Measurements from ENCODE around the gene RASA2. TPM values are rescaled to one million over a fixed set of nuclear protein-coding genes. Genes with fewer than 3 reads are reported as not detected.

Gene RASA2
- total and polyA plus RNA-seq, 12 donors, result 1.4 to 7.7 (median 5.1) TPM

DNA sequence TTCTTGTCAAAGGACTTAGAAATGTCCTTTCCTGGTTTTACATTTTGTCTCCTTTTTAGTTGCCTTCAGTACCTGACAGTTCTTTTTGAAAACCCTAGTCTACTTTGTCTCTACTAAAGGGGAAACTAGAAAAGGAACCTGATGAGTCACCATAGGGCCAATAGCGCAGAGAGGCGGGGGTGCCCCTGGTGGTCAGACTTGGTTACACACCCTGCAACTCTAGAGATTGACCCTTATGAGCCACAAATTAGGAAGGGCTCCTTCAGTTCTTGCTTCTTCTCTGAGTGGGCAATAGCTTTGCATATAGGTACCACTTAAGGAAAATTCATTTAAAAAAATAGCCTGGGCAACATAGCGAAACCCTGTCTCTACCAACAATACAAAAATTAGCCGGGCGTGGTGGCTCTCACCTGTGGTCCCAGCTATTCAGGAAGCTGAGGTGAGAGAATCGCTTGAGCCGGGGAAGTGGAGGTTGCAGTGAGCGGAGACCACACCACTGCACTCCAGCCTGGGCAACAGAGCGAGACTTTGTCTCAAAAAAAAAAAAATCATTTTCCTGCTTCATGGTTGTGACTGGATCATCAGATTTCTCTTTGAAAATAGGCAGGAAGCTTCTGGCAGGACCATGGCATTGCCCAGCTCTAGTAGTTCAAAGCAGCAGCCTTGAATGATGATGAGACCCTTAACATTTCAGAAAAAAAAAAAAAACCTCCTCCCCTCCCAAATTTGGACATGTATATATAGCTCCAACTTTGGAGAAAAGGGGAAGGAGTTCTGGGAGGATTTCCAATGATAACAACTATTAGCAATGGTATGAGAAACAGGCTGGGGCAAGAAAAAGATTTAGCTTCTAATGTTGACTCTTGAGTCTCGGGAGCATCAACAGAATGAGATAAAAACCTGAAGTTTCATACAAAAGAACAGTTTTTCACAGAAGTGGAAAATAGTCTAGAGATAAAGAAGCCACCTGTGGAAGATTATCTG lies 45.2 kb upstream of the RASA2 start:
- no peaks in the 10 kb centered on the region for H3K9me3 ChIP-seq
- intact Hi-C loops (cut with DNase I), result loop anchor here in 6 of 10 donors (1.0 to 5.0 kb wide), 5 partner anchors 39 to 80 kb away; partner anchors contain the start of gene ZBTB38 (in 5 of the 6)
- peak; percentile 62 to 76 for DNase-seq
- peak; percentile 47 to 91 (median 84) for ATAC-seq
- H3K27me3 ChIP-seq, result no peaks in the 10 kb centered on the region
- H3K36me3 ChIP-seq, result peaks cover 0 to 75% (median 31%) of the 10 kb centered on the region in 9 donors
- H3K4me3 ChIP-seq, result peak overlapping the region in 3 of 10 donors; percentile 2 to 23 (median 5)
- WGBS, 2 donors, result 62 to 76% methylated on average over 10 of the region's 10 CpGs
- peaks cover 11 to 92% (median 73%) of the 10 kb centered on the region in 9 donors for H3K4me1 ChIP-seq
- peak overlapping the region; percentile 75 to 92 (median 84) for H3K27ac ChIP-seq
- TF ChIP-seq, protein P1, sequence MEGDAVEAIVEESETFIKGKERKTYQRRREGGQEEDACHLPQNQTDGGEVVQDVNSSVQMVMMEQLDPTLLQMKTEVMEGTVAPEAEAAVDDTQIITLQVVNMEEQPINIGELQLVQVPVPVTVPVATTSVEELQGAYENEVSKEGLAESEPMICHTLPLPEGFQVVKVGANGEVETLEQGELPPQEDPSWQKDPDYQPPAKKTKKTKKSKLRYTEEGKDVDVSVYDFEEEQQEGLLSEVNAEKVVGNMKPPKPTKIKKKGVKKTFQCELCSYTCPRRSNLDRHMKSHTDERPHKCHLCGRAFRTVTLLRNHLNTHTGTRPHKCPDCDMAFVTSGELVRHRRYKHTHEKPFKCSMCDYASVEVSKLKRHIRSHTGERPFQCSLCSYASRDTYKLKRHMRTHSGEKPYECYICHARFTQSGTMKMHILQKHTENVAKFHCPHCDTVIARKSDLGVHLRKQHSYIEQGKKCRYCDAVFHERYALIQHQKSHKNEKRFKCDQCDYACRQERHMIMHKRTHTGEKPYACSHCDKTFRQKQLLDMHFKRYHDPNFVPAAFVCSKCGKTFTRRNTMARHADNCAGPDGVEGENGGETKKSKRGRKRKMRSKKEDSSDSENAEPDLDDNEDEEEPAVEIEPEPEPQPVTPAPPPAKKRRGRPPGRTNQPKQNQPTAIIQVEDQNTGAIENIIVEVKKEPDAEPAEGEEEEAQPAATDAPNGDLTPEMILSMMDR (IDR thresholded peaks at IDR 0.05), result peak; percentile 54 to 90 (median 85)

DNA sequence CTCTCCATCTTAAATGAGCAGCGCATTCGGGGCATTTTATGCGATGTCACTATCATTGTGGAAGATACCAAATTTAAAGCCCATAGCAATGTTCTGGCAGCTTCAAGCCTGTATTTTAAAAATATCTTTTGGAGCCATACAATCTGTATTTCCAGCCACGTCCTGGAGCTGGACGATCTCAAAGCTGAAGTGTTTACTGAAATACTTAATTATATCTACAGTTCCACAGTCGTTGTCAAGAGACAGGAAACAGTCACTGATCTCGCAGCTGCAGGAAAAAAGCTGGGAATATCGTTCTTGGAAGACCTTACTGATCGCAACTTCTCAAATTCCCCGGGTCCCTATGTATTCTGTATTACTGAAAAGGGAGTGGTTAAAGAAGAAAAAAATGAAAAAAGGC lies 44.4 kb upstream of the RASA2 start:
- WGBS, 2 donors, result 19 to 21% methylated on average over 10 of the region's 10 CpGs

DNA sequence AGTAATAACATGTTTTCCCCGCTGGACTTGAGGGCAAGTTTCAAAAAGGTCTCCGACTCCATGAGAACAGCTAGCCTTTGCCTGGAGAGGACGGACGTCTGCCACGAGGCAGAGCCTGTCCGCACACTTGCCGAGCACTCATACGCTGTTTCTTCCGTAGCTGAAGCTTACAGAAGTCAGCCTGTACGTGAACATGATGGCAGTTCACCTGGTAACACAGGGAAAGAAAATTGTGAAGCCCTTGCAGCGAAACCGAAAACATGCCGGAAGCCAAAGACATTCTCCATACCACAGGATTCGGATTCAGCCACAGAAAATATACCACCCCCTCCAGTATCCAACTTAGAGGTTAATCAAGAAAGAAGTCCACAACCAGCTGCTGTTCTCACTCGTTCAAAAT lies 43.9 kb upstream of the RASA2 start:
- ATAC-seq, result peak in 5 of 8 donors; percentile 12 to 37 (median 34)
- H3K36me3 ChIP-seq, result peaks cover 0 to 84% (median 31%) of the 10 kb centered on the region in 9 donors
- no peaks in the 10 kb centered on the region for H3K27me3 ChIP-seq
- no peaks in the 10 kb centered on the region for H3K9me3 ChIP-seq
- 61 to 71% methylated on average over 15 of the region's 15 CpGs for WGBS, 2 donors
- peak overlapping the region in 4 of 10 donors; percentile 5 to 23 (median 13) for H3K4me3 ChIP-seq
- TF ChIP-seq, protein P1 (IDR thresholded peaks at IDR 0.05), result no peak
- peaks cover 11 to 91% (median 64%) of the 10 kb centered on the region in 9 donors for H3K4me1 ChIP-seq
- no peak for DNase-seq
- intact Hi-C loops (cut with DNase I), result loop anchor here in 6 of 10 donors (2.0 to 5.0 kb wide), 3 partner anchors 41 to 76 kb away; partner anchors contain the start of gene ZBTB38 (in 4 of the 6)
- H3K27ac ChIP-seq, result peak overlapping the region; percentile 75 to 92 (median 84)

More for the DNA sequence above, 44.4 kb upstream of the RASA2 start:
- intact Hi-C loops (cut with DNase I), result loop anchor here in 6 of 10 donors (2.0 to 5.0 kb wide), 3 partner anchors 40 to 76 kb away; partner anchors contain the start of gene ZBTB38 (in 4 of the 6)
- Histone ChIP-seq H3K27ac (peak overlapping the region; percentile 75 to 92 (median 84)), H3K36me3 (peaks cover 0 to 80% (median 31%) of the 10 kb centered on the region in 9 donors), H3K9me3 (no peaks in the 10 kb centered on the region), H3K27me3 (no peaks in the 10 kb centered on the region), H3K4me3 (peak overlapping the region in 5 of 10 donors; percentile 2 to 23 (median 6)), H3K4me1 (peaks cover 11 to 91% (median 68%) of the 10 kb centered on the region in 9 donors)
- DNase-seq (no peak), ATAC-seq (peak; percentile 8 to 76 (median 64))
- TF ChIP-seq, protein P1 (IDR thresholded peaks at IDR 0.05), result no peak

Data from heart right ventricle (tissue), 16 donors.